Neural cell (in vitro differentiated cells): ENCODE results near the gene SF3B5. TPM values are rescaled to one million over a fixed set of nuclear protein-coding genes. Genes with fewer than 3 reads are reported as not detected.

Experiments used
- H2AFZ ChIP-seq: fragments of 200-600, 300-800 bp; sonication (generic), shearing (Covaris generic); 2 replicates; pipeline ENCODE4 v1.6.0; 2014; ENCODE audit warnings: low read depth, mild to moderate bottlenecking, antibody characterized with exemption, low read length, moderate library complexity
- H3F3A ChIP-seq: fragments of 200-600 bp; shearing (Covaris generic); 2 replicates; pipeline ENCODE4 v1.6.1; 2016; ENCODE audit warnings: mild to moderate bottlenecking, moderate library complexity, mixed read lengths, antibody characterized with exemption, low read length; ENCODE audit not compliant: insufficient read depth, poor library complexity, severe bottlenecking
- H3K27ac ChIP-seq: fragments of 200-600, 300-800 bp; sonication (generic), shearing (Covaris generic); 2 replicates; pipeline ENCODE4 v1.5.1; 2014; ENCODE audit warnings: mild to moderate bottlenecking, low read length, moderate library complexity
- H3K27me3 ChIP-seq: fragments of 300-800, 200-600 bp; sonication (generic), shearing (Covaris generic); 2 replicates; pipeline ENCODE4 v1.6.0; 2014; ENCODE audit warnings: mild to moderate bottlenecking, low read depth, low read length, moderate library complexity; ENCODE audit not compliant: insufficient read depth
- H3K36me3 ChIP-seq: fragments of 300-800, 200-600 bp; sonication (generic), shearing (Covaris generic); 2 replicates; pipeline ENCODE4 v1.5.1; 2014; ENCODE audit warnings: mild to moderate bottlenecking, antibody characterized with exemption, low read length, moderate library complexity; ENCODE audit not compliant: insufficient read depth
- H3K4me2 ChIP-seq: fragments of 300-800, 200-600 bp; sonication (generic), shearing (Covaris generic); 2 replicates; pipeline ENCODE4 v1.6.0; 2014; ENCODE audit warnings: mild to moderate bottlenecking, low read length
- H3K4me3 ChIP-seq: fragments of 300-800, 200-600 bp; sonication (generic), shearing (Covaris generic); 2 replicates; pipeline ENCODE4 v1.5.1; 2014; ENCODE audit warnings: mild to moderate bottlenecking, low read length, moderate library complexity
- H3K79me2 ChIP-seq: fragments of 200-600 bp; shearing (Covaris generic); replicated peaks from 2 replicates; pipeline ENCODE4 v1.6.0; 2014; ENCODE audit warnings: mild to moderate bottlenecking, low read length, moderate library complexity; ENCODE audit not compliant: insufficient read depth
- H3K9ac ChIP-seq: fragments of 300-800, 200-600 bp; sonication (generic), shearing (Covaris generic); 2 replicates; pipeline ENCODE4 v1.6.1; 2016; ENCODE audit warnings: mild to moderate bottlenecking, low read length, mixed read lengths
- H3K9me2 ChIP-seq: fragments of 200-600 bp; shearing (Covaris generic); 2 replicates; pipeline ENCODE4 v1.6.1; 2016; ENCODE audit warnings: mild to moderate bottlenecking, low read length, mixed read lengths; ENCODE audit not compliant: insufficient read depth
- H3K9me3 ChIP-seq: fragments of 200-600, 300-800 bp; sonication (generic), shearing (Covaris generic); 2 replicates; pipeline ENCODE4 v1.6.1; 2016; ENCODE audit warnings: mild to moderate bottlenecking, mixed run types, low read length, moderate library complexity, mixed read lengths
- H4K20me1 ChIP-seq: fragments of 200-600 bp; shearing (Covaris generic); 2 replicates; pipeline ENCODE4 v1.6.1; 2016; ENCODE audit warnings: mild to moderate bottlenecking, mixed run types; ENCODE audit not compliant: insufficient read depth
- CTCF ChIP-seq: fragments of 450-650 bp; IDR thresholded peaks from 2 replicates; pipeline ENCODE4 v1.5.1; 2014; ENCODE audit warnings: antibody characterized with exemption, mild to moderate bottlenecking, moderate library complexity; ENCODE audit not compliant: poor library complexity, severe bottlenecking
- EP300 ChIP-seq: fragments of 450-650 bp; conservative IDR thresholded peaks from 2 replicates; pipeline ENCODE4 v1.6.1; 2014; ENCODE audit warnings: antibody characterized with exemption, mild to moderate bottlenecking, moderate library complexity; ENCODE audit not compliant: poor library complexity, severe bottlenecking
- EZH2 ChIP-seq: fragments of 200-600, 300-800 bp; shearing (Covaris generic), sonication (generic); IDR thresholded peaks from 2 replicates; pipeline ENCODE4 v1.6.1; 2014; ENCODE audit warnings: antibody characterized with exemption, low read length, borderline replicate concordance, mild to moderate bottlenecking; ENCODE audit not compliant: insufficient read depth, poor library complexity, severe bottlenecking
- MXI1 ChIP-seq: fragments of 450-650 bp; conservative IDR thresholded peaks from 2 replicates; pipeline ENCODE4 v1.6.1; 2014; ENCODE audit warnings: antibody characterized with exemption, mild to moderate bottlenecking; ENCODE audit not compliant: poor library complexity, severe bottlenecking
- POLR2AphosphoS5 ChIP-seq: IDR thresholded peaks from 2 replicates; pipeline ENCODE4 v1.6.1; 2012
- RAD21 ChIP-seq: fragments of 450-650 bp; conservative IDR thresholded peaks from 2 replicates; pipeline ENCODE4 v1.6.1; 2014; ENCODE audit warnings: antibody characterized with exemption, mild to moderate bottlenecking, moderate library complexity
- REST ChIP-seq: IDR thresholded peaks from 2 replicates; pipeline ENCODE4 v1.6.1; 2012; ENCODE audit warnings: borderline replicate concordance
- SMC3 ChIP-seq: fragments of 450-650 bp; conservative IDR thresholded peaks from 2 replicates; pipeline ENCODE4 v1.6.1; 2014; ENCODE audit warnings: antibody characterized with exemption, mild to moderate bottlenecking, moderate library complexity; ENCODE audit not compliant: poor library complexity
- TAF1 ChIP-seq: IDR thresholded peaks from 2 replicates; pipeline ENCODE4 v1.6.1; 2012; ENCODE audit warnings: low read depth
- polyA plus RNA-seq: library from polyadenylated mRNA; depleted of rRNA; stranded (reverse); fragments of >200 nt; gene quantifications from 2 replicates; pipeline ENCODE4 v1.2.3, GENCODE V29; 2014

Gene SF3B5
- polyA plus RNA-seq, 1 donor from 2014 or later, result 246 TPM

DNA sequence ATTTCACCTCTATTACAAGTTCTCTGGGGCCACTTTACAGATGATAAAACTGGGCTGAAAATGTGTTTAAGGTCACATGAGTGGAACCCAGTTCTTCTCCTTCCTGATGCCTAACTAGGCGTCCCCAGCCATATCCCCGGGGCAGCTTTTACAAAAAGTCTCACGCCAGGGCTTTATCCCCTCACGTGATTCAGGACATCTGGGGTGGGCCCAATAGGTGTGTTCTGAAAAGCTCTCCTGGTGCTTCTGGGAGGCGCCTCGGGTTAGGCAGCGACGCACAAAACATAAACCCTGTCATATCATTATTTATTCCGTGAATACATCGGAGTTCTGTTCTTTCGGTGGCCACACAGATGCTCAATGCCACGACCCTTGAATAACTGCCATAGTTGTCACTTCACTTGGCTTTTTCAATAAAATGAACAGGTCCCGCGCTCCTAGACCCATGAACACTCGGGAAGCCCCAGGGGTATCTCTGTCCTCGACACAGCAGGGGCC lies 32.1 kb downstream of the SF3B5 start:
- Histone ChIP-seq H3K9me3 (no peaks in the 10 kb centered on the region), H2AFZ (peak overlapping the region; percentile 29), H3F3A (no peaks in the 10 kb centered on the region), H3K4me3 (peak overlapping the region; percentile 94), H3K27ac (no peak overlapping the region), H4K20me1 (no peaks in the 10 kb centered on the region), H3K79me2 (no peaks in the 10 kb centered on the region), H3K27me3 (peaks cover 44% of the 10 kb centered on the region), H3K36me3 (no peaks in the 10 kb centered on the region), H3K4me2 (peak overlapping the region; percentile 68), H3K9ac (peak overlapping the region; percentile 53), H3K9me2 (no peaks in the 10 kb centered on the region)
- TF ChIP-seq RAD21, result no peak
- TF ChIP-seq EP300, result no peak
- no peak for TF ChIP-seq MXI1
- no peak for TF ChIP-seq CTCF
- TF ChIP-seq POLR2AphosphoS5, result no peak
- TF ChIP-seq SMC3, result no peak
- TF ChIP-seq REST, result no peak
- no peak for TF ChIP-seq TAF1
- TF ChIP-seq EZH2, result no peak

DNA sequence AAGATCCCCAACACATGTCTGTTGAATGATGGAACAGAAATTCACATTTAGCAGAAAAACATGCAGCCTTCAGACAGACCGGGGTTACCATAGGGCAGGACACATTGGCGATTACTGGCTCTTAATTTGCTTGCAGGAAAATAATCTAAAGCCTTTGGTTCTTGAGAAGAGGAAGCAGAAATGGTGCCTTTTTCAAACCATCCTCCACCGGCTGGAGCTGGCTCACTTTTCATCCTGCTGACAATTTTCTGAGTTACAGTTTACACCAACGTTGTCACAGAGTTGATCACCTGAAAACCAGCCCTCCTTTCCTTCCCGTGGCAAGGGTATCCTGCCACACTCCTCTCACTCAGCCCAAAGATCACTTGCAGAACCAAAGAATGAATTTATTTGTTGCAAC lies 32.6 kb downstream of the SF3B5 start:
- no peak overlapping the region for H3K27ac ChIP-seq
- TF ChIP-seq EZH2 (no peak), SMC3 (no peak), TAF1 (no peak), CTCF (no peak), MXI1 (no peak), RAD21 (no peak), POLR2AphosphoS5 (no peak), REST (no peak), EP300 (no peak)
- H3K9me3 ChIP-seq, result no peaks in the 10 kb centered on the region
- no peak overlapping the region for H3K4me2 ChIP-seq
- no peaks in the 10 kb centered on the region for H3K79me2 ChIP-seq
- no peaks in the 10 kb centered on the region for H3F3A ChIP-seq
- no peaks in the 10 kb centered on the region for H3K9me2 ChIP-seq
- H3K36me3 ChIP-seq, result no peaks in the 10 kb centered on the region
- H3K9ac ChIP-seq, result no peak overlapping the region
- peak overlapping the region; percentile 94 for H3K4me3 ChIP-seq
- H4K20me1 ChIP-seq, result no peaks in the 10 kb centered on the region
- H3K27me3 ChIP-seq, result peaks cover 44% of the 10 kb centered on the region
- no peak overlapping the region for H2AFZ ChIP-seq
